ENCODE data around the gene UBTD2. TPM values are rescaled to one million over a fixed set of nuclear protein-coding genes. Genes with fewer than 3 reads are reported as not detected.
"Not testable (repeated sequence)": the region's sequence is repeated elsewhere in the genome, so short reads cannot be mapped to it uniquely, and the experiment has no call there.

UBTD2 gene
- total and polyA plus RNA-seq, 11 donors, result 5.0 to 13.3 (median 9.7) TPM

DNA sequence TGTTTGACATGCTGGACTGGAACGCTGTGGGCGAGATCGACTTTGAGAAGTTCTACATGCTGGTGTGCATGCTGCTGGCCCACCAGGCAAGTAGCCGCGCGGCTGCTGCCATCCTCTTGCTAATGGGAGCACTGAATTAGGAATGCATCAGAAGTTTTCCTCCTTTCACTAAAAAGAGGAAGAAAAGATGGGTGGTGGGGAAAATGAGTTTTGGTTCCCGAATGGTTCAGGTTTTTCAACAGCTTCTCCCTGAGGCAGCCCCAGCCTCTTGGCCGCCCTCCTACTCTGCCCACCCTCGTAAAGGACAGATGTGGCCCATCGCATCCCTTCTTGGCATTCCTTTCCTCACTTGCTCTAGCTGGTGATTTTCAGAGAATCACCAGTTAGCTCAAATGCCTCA is 84.1 kb downstream of the UBTD2 start:
- Histone ChIP-seq H3K4me3 (no peak overlapping the region), H3K27me3 (no peaks in the 10 kb centered on the region), H3K9me3 (no peaks in the 10 kb centered on the region), H3K4me1 (peaks cover 0 to 5% (median 0%) of the 10 kb centered on the region in 12 donors), H3K36me3 (no peaks in the 10 kb centered on the region), H3K27ac (no peak overlapping the region)
- no peak for DNase-seq
- intact Hi-C loops (cut with DNase I), result loop anchor here in 1 of 10 donors (10.0 kb wide), 1 partner anchor 95 kb away; no protein-coding TSS in a partner anchor
- no peak for ATAC-seq
- no peak for TF ChIP-seq POLR2A (IDR thresholded peaks at IDR 0.05)
- TF ChIP-seq, protein P1, sequence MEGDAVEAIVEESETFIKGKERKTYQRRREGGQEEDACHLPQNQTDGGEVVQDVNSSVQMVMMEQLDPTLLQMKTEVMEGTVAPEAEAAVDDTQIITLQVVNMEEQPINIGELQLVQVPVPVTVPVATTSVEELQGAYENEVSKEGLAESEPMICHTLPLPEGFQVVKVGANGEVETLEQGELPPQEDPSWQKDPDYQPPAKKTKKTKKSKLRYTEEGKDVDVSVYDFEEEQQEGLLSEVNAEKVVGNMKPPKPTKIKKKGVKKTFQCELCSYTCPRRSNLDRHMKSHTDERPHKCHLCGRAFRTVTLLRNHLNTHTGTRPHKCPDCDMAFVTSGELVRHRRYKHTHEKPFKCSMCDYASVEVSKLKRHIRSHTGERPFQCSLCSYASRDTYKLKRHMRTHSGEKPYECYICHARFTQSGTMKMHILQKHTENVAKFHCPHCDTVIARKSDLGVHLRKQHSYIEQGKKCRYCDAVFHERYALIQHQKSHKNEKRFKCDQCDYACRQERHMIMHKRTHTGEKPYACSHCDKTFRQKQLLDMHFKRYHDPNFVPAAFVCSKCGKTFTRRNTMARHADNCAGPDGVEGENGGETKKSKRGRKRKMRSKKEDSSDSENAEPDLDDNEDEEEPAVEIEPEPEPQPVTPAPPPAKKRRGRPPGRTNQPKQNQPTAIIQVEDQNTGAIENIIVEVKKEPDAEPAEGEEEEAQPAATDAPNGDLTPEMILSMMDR (IDR thresholded peaks at IDR 0.05), result no peak
- WGBS, 4 donors, result 87 to 89% (median 87%) methylated on average over 10 of the region's 10 CpGs

DNA sequence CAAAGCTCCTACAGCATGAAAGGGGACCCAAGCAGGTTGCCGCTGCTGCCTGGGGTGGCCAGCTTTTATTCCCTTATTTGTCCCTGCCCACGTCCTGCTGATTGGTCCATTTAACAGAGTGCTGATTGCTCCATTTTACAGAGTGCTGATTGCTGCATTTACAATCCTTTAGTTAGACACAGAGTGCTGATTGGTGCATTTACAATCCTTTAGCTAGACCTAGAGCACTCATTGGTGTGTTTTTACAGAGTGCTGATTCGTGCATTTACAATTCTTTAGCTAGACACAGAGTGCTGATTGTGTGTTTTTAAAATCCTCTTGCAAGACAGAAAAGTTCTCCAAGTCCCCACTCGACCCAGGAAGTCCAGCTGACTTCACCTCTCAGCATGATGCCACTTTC is 85.8 kb downstream of the UBTD2 start:
- not testable (repeated sequence) for H3K4me1 ChIP-seq, H3K4me3 ChIP-seq, H3K36me3 ChIP-seq, ATAC-seq, DNase-seq, H3K9me3 ChIP-seq, H3K27ac ChIP-seq, H3K27me3 ChIP-seq
- intact Hi-C loops (cut with DNase I), result loop anchor here in 1 of 10 donors (10.0 kb wide), 1 partner anchor 97 kb away; no protein-coding TSS in a partner anchor
- WGBS, 4 donors, result 87 to 92% (median 91%) methylated on average over 4 of the region's 4 CpGs

DNA sequence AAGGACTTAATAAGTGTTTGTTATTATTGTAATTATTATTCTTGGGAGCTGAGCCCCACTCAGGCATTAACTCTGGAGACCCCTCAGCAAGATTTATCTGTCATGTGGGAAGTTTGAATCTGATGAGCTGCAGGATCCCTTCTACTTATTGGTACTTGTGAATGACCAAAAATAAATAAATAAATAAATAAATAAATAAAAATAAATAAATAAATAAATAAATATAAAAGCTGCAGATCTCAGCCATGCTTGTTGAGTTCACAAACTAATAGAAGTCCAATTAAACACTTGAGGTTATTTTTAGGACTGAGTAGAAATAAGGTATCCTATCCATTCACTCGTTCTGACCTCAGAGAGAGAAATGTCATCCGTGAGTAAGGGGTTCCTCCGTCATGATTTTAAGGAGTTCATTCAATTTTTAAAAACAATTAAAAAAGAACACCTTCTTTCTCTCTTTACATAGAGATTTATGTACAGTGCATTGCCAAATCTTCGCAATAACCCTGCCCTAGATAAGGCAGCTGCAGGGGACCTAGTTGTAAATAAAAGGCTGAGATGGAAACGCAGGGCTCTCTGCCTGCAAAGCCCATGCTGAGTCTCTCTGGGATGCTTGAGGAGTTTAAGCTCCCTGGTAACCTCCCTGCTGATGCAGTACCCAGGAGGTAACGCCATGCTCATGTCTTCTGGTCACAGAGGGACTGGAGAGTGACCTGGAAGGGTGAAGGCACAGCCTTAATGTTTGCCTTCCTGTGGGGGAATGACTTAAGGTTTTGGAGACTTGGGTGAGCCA is 88.4 kb downstream of the UBTD2 start:
- Histone ChIP-seq H3K27me3 (no peaks in the 10 kb centered on the region), H3K9me3 (no peaks in the 10 kb centered on the region), H3K36me3 (no peaks in the 10 kb centered on the region), H3K27ac (no peak overlapping the region), H3K4me3 (no peak overlapping the region), H3K4me1 (peaks cover 0 to 5% (median 0%) of the 10 kb centered on the region in 12 donors)
- ATAC-seq (no peak), DNase-seq (no peak)
- 62 to 74% (median 66%) methylated on average over 6 of the region's 6 CpGs for WGBS, 4 donors
- intact Hi-C loops (cut with DNase I), result loop anchor here in 1 of 10 donors (10.0 kb wide), 1 partner anchor 100 kb away; no protein-coding TSS in a partner anchor
- no peak for TF ChIP-seq POLR2A (IDR thresholded peaks at IDR 0.05)
- TF ChIP-seq, protein P1 (IDR thresholded peaks at IDR 0.05), result no peak

DNA sequence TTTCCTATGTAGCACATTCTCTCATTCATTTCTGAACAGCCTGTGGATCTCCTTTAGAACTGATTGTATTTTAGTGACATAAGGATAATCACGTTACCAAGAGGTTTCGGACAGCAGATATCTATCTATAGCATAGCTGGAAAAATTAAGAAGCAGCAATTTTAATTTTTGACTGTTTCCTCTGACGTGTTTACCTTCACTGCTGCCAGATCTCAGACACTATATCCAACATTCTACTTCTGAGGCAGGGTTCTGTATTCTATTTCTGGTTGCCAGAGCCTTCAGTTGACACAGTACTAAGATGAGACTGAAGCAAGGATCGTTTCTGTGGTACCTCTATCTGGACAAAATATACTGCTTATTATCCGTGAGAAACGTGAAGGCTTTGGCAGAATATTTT is 89.7 kb downstream of the UBTD2 start, which contains the start of gene EFCAB9:
TSS of gene EFCAB9 (plus strand) at position 301 of the 400 bp plus-strand sequence. CDS start at position 302, 1 bp downstream.
- H3K36me3 ChIP-seq, result no peaks in the 10 kb centered on the region
- DNase-seq (no peak), ATAC-seq (no peak)
- no peaks in the 10 kb centered on the region for H3K27me3 ChIP-seq
- 78 to 87% (median 83%) methylated on average over 6 of the region's 6 CpGs for WGBS, 4 donors
- H3K4me3 ChIP-seq, result no peak within 1 kb of the TSS
- no peaks in the 10 kb centered on the region for H3K9me3 ChIP-seq
- no peak for TF ChIP-seq POLR2A (IDR thresholded peaks at IDR 0.05)
- TF ChIP-seq, protein P1 (IDR thresholded peaks at IDR 0.05), result no peak
- H3K27ac ChIP-seq, result no peak within 1 kb of the TSS
- intact Hi-C loops (cut with DNase I), result loop anchor here in 1 of 10 donors (10.0 kb wide), 1 partner anchor 101 kb away; no protein-coding TSS in a partner anchor
- peaks cover 0 to under 1% (median 0%) of the 10 kb centered on the region in 12 donors for H3K4me1 ChIP-seq

All from heart left ventricle (tissue), 16 donors.